Epithelial cell of prostate (primary cell): Measurements from ENCODE around the gene CD3G.

Source experiments
- DNase-seq: peaks from one replicate; pipeline ENCODE4 v3.0.0-alpha.2; 2011; ENCODE audit warnings: low read depth, low spot score
- H3K27ac ChIP-seq: fragments of 450-650 bp; 2 replicates; pipeline ENCODE4 v1.5.1; 2017; ENCODE audit warnings: mild to moderate bottlenecking

Gene CD3G

GRCh38 chr11:118321386-118322082 is 22.6 kb upstream of the CD3G start:
- no peak for DNase-seq
- no peak overlapping the region for H3K27ac ChIP-seq

GRCh38 chr11:118322721-118323120 is 21.4 kb upstream of the CD3G start:
- DNase-seq: no peak
- H3K27ac ChIP-seq: no peak overlapping the region

- H3K27ac ChIP-seq: no peak overlapping the region
- no peak for DNase-seq
Observed at GRCh38 chr11:118325283-118325682, 18.9 kb upstream of the CD3G start.

- no peak overlapping the region for H3K27ac ChIP-seq
- DNase-seq: no peak
Observed at GRCh38 chr11:118328745-118329144, 15.4 kb upstream of the CD3G start.

GRCh38 chr11:118334745-118335144 is 9.4 kb upstream of the CD3G start:
- no peak overlapping the region for H3K27ac ChIP-seq
- DNase-seq: no peak

- H3K27ac ChIP-seq: no peak overlapping the region
- no peak for DNase-seq
Observed at GRCh38 chr11:118338637-118339061, 5.5 kb upstream of the CD3G start.

- no peak for DNase-seq
- H3K27ac ChIP-seq: no peak overlapping the region
Observed at GRCh38 chr11:118339281-118339961, 4.7 kb upstream of the CD3G start.

- H3K27ac ChIP-seq: no peak overlapping the region
Observed at GRCh38 chr11:118340449-118340848, 3.7 kb upstream of the CD3G start.

GRCh38 chr11:118341261-118341660 is 2.9 kb upstream of the CD3G start:
- no peak for DNase-seq
- H3K27ac ChIP-seq: no peak overlapping the region

More at GRCh38 chr11:118340449-118340848, 3.7 kb upstream of the CD3G start:
- no peak for DNase-seq

GRCh38 chr11:118341815-118342489 is 2.2 kb upstream of the CD3G start:
- H3K27ac ChIP-seq: no peak overlapping the region
- no peak for DNase-seq

- no peak within 1 kb of the TSS for H3K27ac ChIP-seq
- no peak for DNase-seq
Observed at GRCh38 chr11:118342503-118343161, 1.5 kb upstream of the CD3G start, which contains the start of gene CD3D. TSS of gene CD3D (minus strand) at chr11:118342705. CDS start at chr11:118342607, 98 bp downstream.

- H3K27ac ChIP-seq: no peak overlapping the region
- DNase-seq: no peak
Observed at GRCh38 chr11:118343248-118343647, 896 bp upstream of the CD3G start.

GRCh38 chr11:118349475-118349874 is 5.3 kb downstream of the CD3G start:
- no peak for DNase-seq
- no peak overlapping the region for H3K27ac ChIP-seq

GRCh38 chr11:118353084-118353710 is 9.1 kb downstream of the CD3G start:
- H3K27ac ChIP-seq: no peak overlapping the region
- DNase-seq: no peak

- no peak for DNase-seq
- no peak overlapping the region for H3K27ac ChIP-seq
Observed at GRCh38 chr11:118358071-118358470, 13.9 kb downstream of the CD3G start.

- H3K27ac ChIP-seq: peak within 1 kb of the TSS; percentile 42
- peak; percentile 78 for DNase-seq
Observed at GRCh38 chr11:118359295-118359958, 15.3 kb downstream of the CD3G start, which contains the start of gene UBE4A. TSS of gene UBE4A (plus strand) at chr11:118359600. CDS start at chr11:118365081, 5,481 bp downstream.

GRCh38 chr11:118364956-118365615 is 20.9 kb downstream of the CD3G start:
- no peak for DNase-seq
- no peak overlapping the region for H3K27ac ChIP-seq

- DNase-seq: peak; percentile 12
- no peak overlapping the region for H3K27ac ChIP-seq
Observed at GRCh38 chr11:118366287-118366686, 22.1 kb downstream of the CD3G start.

GRCh38 chr11:118370774-118371173 is 26.6 kb downstream of the CD3G start:
- DNase-seq: no peak
- no peak overlapping the region for H3K27ac ChIP-seq
